OCI-M2 (cell line): ENCODE results near the gene P4HA1.
"Not testable (repeated sequence)": the region's sequence is repeated elsewhere in the genome, so short reads cannot be mapped to it uniquely, and the experiment has no call there.

Experiments
- DNase-seq: peaks from one replicate; lab custom pipeline; 2025; ENCODE audit not compliant: unreplicated experiment; lab: John Stamatoyannopoulos, UW

Gene P4HA1

GRCh38 chr10:73043766-73044377 lies 52.8 kb downstream of the P4HA1 start:
- no peak for DNase-seq

GRCh38 chr10:73043319-73043718 lies 53.3 kb downstream of the P4HA1 start:
- no peak for DNase-seq

- no peak for DNase-seq
Observed at GRCh38 chr10:73042130-73042529, 54.5 kb downstream of the P4HA1 start.

- DNase-seq: no peak
Observed at GRCh38 chr10:73039635-73040034, 57.0 kb downstream of the P4HA1 start.

GRCh38 chr10:73036285-73036684 lies 60.4 kb downstream of the P4HA1 start:
- not testable (repeated sequence) for DNase-seq

GRCh38 chr10:73032536-73032935 lies 64.1 kb downstream of the P4HA1 start:
- DNase-seq: no peak

- DNase-seq: not testable (repeated sequence)
Observed at GRCh38 chr10:73026623-73027022, 70.0 kb downstream of the P4HA1 start.

GRCh38 chr10:73023455-73024070 lies 73.1 kb downstream of the P4HA1 start:
- DNase-seq: not testable (repeated sequence)

GRCh38 chr10:73022961-73023360 lies 73.7 kb downstream of the P4HA1 start:
- not testable (repeated sequence) for DNase-seq

- not testable (repeated sequence) for DNase-seq
Observed at GRCh38 chr10:73021538-73022164, 75.0 kb downstream of the P4HA1 start.

- no peak for DNase-seq
Observed at GRCh38 chr10:73021050-73021449, 75.6 kb downstream of the P4HA1 start.

GRCh38 chr10:73019100-73019499 lies 77.6 kb downstream of the P4HA1 start:
- no peak for DNase-seq

GRCh38 chr10:73018632-73019031 lies 78.0 kb downstream of the P4HA1 start:
- no peak for DNase-seq

GRCh38 chr10:73017955-73018480 lies 78.6 kb downstream of the P4HA1 start:
- DNase-seq: no peak

GRCh38 chr10:73015779-73016178 lies 80.9 kb downstream of the P4HA1 start:
- no peak for DNase-seq

GRCh38 chr10:73003822-73004221 lies 92.8 kb downstream of the P4HA1 start:
- no peak for DNase-seq

GRCh38 chr10:73000973-73001372 lies 95.7 kb downstream of the P4HA1 start:
- DNase-seq: no peak

- no peak for DNase-seq
Observed at GRCh38 chr10:72997099-72997498, 99.6 kb downstream of the P4HA1 start.

- DNase-seq: not testable (repeated sequence)
Observed at GRCh38 chr10:72995459-72995858, 101.2 kb downstream of the P4HA1 start.

GRCh38 chr10:72989771-72990170 lies 106.9 kb downstream of the P4HA1 start:
- DNase-seq: not testable (repeated sequence)

- not testable (repeated sequence) for DNase-seq
Observed at GRCh38 chr10:72984618-72985017, 112.0 kb downstream of the P4HA1 start.

GRCh38 chr10:72981882-72982529 lies 114.7 kb downstream of the P4HA1 start:
- no peak for DNase-seq
